Osteoblast (primary cell): ENCODE measurements around the gene SENP8. TPM values are rescaled to one million over a fixed set of nuclear protein-coding genes. Genes with fewer than 3 reads are reported as not detected.
A peak's percentile ranks its signal among the peaks of the same experiment; 100 is the strongest.

Experiments
- DNase-seq: peaks from one replicate; pipeline ENCODE4 v3.0.0; 2011; ENCODE audit warnings: low spot score, mixed read lengths; ENCODE audit not compliant: insufficient read length; ENCODE audit errors: missing footprints
- H2AFZ ChIP-seq: 2 replicates; pipeline ENCODE4 v1.6.0; 2011; ENCODE audit warnings: mild to moderate bottlenecking, low read length
- H3K27ac ChIP-seq: 2 replicates; pipeline ENCODE4 v1.5.1; 2011; ENCODE audit warnings: mild to moderate bottlenecking, low read depth, low read length, moderate library complexity
- H3K27me3 ChIP-seq: 2 replicates; pipeline ENCODE4 v1.6.0; 2012; ENCODE audit warnings: mild to moderate bottlenecking, control low read depth, inconsistent platforms, low read length, moderate library complexity; ENCODE audit not compliant: insufficient read depth
- H3K36me3 ChIP-seq: 2 replicates; pipeline ENCODE4 v1.5.1; 2011; ENCODE audit warnings: mild to moderate bottlenecking, low read length, control low read depth, moderate library complexity; ENCODE audit not compliant: insufficient read depth
- H3K4me1 ChIP-seq: 2 replicates; pipeline ENCODE4 v1.5.1; 2011; ENCODE audit warnings: mild to moderate bottlenecking, low read length, control low read depth, moderate library complexity; ENCODE audit not compliant: insufficient read depth
- H3K4me2 ChIP-seq: 2 replicates; pipeline ENCODE4 v1.6.0; 2011; ENCODE audit warnings: mild to moderate bottlenecking, low read length; ENCODE audit not compliant: insufficient read depth
- H3K4me3 ChIP-seq: fragments of 200-600 bp; sonication (generic); 3 replicates; pipeline ENCODE4 v1.5.1; 2012; ENCODE audit warnings: mild to moderate bottlenecking, low read length, inconsistent platforms; ENCODE audit not compliant: insufficient read depth
- H3K79me2 ChIP-seq: 2 replicates; pipeline ENCODE4 v1.6.0; 2012; ENCODE audit warnings: mild to moderate bottlenecking, low read length, control low read depth, inconsistent platforms; ENCODE audit not compliant: insufficient read depth
- H3K9me3 ChIP-seq: 2 replicates; pipeline ENCODE4 v1.5.1; 2011; ENCODE audit warnings: low read depth, low read length, control low read depth
- H4K20me1 ChIP-seq: 2 replicates; pipeline ENCODE4 v1.6.0; 2012; ENCODE audit warnings: mild to moderate bottlenecking, low read length, control low read depth; ENCODE audit not compliant: insufficient read depth
- total RNA-seq: library from RNA; depleted of rRNA; stranded (reverse); fragments of >200 nt; gene quantifications from 2 replicates; pipeline ENCODE4 v1.2.3, GENCODE V29; 2012
- TF ChIP-seq, protein P1 (sequence below): IDR thresholded peaks from 2 replicates; pipeline ENCODE4 v1.5.1; 2011; ENCODE audit warnings: mild to moderate bottlenecking, low read depth, low read length, moderate library complexity; ENCODE audit errors: extremely low read depth

Gene SENP8
- total RNA-seq, 1 donor = 2.5 TPM

DNA sequence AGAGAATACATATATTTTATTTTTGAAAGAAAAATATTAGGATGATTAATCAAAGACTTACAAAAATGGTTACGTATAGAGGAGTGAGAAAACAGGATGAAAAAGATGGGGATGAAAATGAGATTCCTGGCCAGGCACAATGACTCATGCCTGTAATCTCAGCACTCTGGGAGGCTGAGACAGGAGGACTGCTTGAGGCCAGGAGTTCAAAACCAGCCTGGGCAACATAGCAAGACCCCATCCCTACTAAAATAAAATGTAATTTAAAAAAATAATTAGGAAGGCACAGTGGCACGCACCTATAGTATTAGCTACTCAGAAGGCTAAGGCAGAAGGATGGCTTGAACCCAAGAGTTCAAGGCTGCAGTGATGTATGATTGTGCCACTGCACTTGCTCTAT, 12.1 kb upstream of the SENP8 start:
- TF ChIP-seq, protein P1, sequence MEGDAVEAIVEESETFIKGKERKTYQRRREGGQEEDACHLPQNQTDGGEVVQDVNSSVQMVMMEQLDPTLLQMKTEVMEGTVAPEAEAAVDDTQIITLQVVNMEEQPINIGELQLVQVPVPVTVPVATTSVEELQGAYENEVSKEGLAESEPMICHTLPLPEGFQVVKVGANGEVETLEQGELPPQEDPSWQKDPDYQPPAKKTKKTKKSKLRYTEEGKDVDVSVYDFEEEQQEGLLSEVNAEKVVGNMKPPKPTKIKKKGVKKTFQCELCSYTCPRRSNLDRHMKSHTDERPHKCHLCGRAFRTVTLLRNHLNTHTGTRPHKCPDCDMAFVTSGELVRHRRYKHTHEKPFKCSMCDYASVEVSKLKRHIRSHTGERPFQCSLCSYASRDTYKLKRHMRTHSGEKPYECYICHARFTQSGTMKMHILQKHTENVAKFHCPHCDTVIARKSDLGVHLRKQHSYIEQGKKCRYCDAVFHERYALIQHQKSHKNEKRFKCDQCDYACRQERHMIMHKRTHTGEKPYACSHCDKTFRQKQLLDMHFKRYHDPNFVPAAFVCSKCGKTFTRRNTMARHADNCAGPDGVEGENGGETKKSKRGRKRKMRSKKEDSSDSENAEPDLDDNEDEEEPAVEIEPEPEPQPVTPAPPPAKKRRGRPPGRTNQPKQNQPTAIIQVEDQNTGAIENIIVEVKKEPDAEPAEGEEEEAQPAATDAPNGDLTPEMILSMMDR = no peak
- H3K36me3 ChIP-seq = no peaks in the 10 kb centered on the region

DNA sequence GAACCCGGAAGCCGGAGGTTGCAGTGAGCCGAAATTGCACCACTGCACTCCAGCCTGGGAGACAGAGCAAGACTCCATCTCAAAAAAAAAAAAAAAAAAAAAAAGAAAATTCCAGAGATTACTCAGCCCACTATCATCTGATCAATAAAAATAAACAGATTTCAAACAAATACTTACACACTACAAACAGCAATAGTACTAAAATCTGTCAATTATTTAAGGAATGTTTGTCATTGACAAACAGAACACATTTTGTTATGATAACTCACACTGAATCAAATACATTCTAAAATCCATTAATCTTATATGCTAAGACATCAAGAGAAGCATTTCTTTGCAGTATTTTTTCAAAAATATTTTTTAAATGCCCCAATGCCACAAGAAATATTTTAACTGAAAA, 7.8 kb upstream of the SENP8 start:
- no peak overlapping the region for H3K27ac ChIP-seq
- no peak overlapping the region for H2AFZ ChIP-seq
- H3K4me1 ChIP-seq = peaks cover 10% of the 10 kb centered on the region
- H3K36me3 ChIP-seq = no peaks in the 10 kb centered on the region
- no peak overlapping the region for H3K4me2 ChIP-seq
- H4K20me1 ChIP-seq = peaks cover 43% of the 10 kb centered on the region
- no peak for DNase-seq
- TF ChIP-seq, protein P1 = no peak
- no peaks in the 10 kb centered on the region for H3K27me3 ChIP-seq
- H3K79me2 ChIP-seq = peaks cover 88% of the 10 kb centered on the region
- no peak overlapping the region for H3K4me3 ChIP-seq
- H3K9me3 ChIP-seq = no peaks in the 10 kb centered on the region

More for the DNA sequence above, 12.1 kb upstream of the SENP8 start:
- no peak for DNase-seq
- peaks cover 43% of the 10 kb centered on the region for H4K20me1 ChIP-seq
- no peak overlapping the region for H2AFZ ChIP-seq
- no peak overlapping the region for H3K4me3 ChIP-seq
- no peaks in the 10 kb centered on the region for H3K27me3 ChIP-seq
- peaks cover 67% of the 10 kb centered on the region for H3K79me2 ChIP-seq
- H3K4me2 ChIP-seq = no peak overlapping the region
- no peak overlapping the region for H3K27ac ChIP-seq
- H3K4me1 ChIP-seq = peaks cover 5% of the 10 kb centered on the region
- no peaks in the 10 kb centered on the region for H3K9me3 ChIP-seq

DNA sequence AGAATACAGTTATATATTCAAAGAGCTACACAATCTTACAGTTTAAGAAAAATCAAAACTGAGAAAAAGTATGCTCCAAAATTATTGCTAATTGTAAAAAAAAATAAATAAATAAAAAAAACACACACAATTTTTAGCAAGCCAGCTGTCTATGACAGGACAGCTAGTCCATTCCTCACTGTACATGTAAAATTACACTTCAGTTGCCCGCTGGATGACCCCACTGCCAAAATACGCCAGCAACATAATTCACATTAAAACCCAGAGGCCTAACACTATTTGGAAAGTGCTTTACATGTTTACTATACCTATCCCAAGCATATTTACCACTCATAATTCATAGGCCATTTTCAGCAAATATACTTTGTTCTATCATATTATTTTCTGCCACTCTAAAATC, 6.1 kb upstream of the SENP8 start:
- H3K27ac ChIP-seq = no peak overlapping the region
- no peak overlapping the region for H3K4me2 ChIP-seq
- H2AFZ ChIP-seq = no peak overlapping the region
- peaks cover 10% of the 10 kb centered on the region for H3K4me1 ChIP-seq
- peaks cover 93% of the 10 kb centered on the region for H3K79me2 ChIP-seq
- TF ChIP-seq, protein P1 = no peak
- H3K9me3 ChIP-seq = no peaks in the 10 kb centered on the region
- H3K27me3 ChIP-seq = no peaks in the 10 kb centered on the region
- no peak overlapping the region for H3K4me3 ChIP-seq
- no peaks in the 10 kb centered on the region for H3K36me3 ChIP-seq
- DNase-seq = no peak
- H4K20me1 ChIP-seq = peaks cover 43% of the 10 kb centered on the region

DNA sequence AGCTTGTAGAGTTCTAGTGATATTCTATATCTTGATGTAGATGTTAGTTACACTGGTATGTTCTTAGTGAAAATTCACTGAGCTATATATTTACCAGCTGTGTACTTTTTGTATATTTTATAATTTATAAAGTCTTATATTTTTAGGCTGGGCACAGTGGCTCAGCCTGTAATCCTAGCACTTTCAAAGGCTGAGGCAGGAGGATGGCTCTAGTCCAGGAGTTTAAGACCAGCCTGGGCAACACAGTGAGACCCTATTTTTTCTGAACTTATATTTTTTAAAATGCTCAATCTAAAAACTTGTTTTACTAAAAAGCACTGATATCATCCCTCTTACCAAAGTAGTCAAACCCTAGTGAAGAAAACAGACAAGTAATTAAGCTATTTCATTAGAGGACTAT, 5.4 kb upstream of the SENP8 start:
- H3K9me3 ChIP-seq = no peaks in the 10 kb centered on the region
- H3K36me3 ChIP-seq = no peaks in the 10 kb centered on the region
- H3K27ac ChIP-seq = peak overlapping the region; percentile 43
- no peak overlapping the region for H3K4me2 ChIP-seq
- no peaks in the 10 kb centered on the region for H3K27me3 ChIP-seq
- H3K4me3 ChIP-seq = no peak overlapping the region
- no peak overlapping the region for H2AFZ ChIP-seq
- peaks cover 41% of the 10 kb centered on the region for H4K20me1 ChIP-seq
- TF ChIP-seq, protein P1 = no peak
- no peak for DNase-seq
- peaks cover 91% of the 10 kb centered on the region for H3K79me2 ChIP-seq
- peaks cover 10% of the 10 kb centered on the region for H3K4me1 ChIP-seq
